DND-41 (cell line): ENCODE measurements around the gene KCNE5.
A peak's percentile ranks its signal among the peaks of the same experiment; 100 is the strongest.
"Not testable (repeated sequence)": the region's sequence is repeated elsewhere in the genome, so short reads cannot be mapped to it uniquely, and the experiment has no call there.

Experiments
- ATAC-seq: fragments of 200-7000 bp; cut with Tn5 transposase; 3 replicates; pipeline ENCODE4 v1.9.1; 2021; ENCODE audit warnings: low read depth; ENCODE audit not compliant: insufficient read depth
- DNase-seq: peaks from one replicate; pipeline ENCODE4 v3.0.0-alpha.2; 2020
- H2AFZ ChIP-seq: 2 replicates; pipeline ENCODE4 v1.6.0; 2012; ENCODE audit warnings: low read depth, low read length
- H3K27ac ChIP-seq: 2 replicates; pipeline ENCODE4 v1.5.1; 2012; ENCODE audit warnings: low read length, inconsistent platforms
- H3K27me3 ChIP-seq: fragments of 200-600 bp; sonication (generic); 2 replicates; pipeline ENCODE4 v1.6.0; 2012; ENCODE audit warnings: low read length, mild to moderate bottlenecking, inconsistent platforms; ENCODE audit not compliant: insufficient read depth, poor library complexity
- H3K36me3 ChIP-seq: 2 replicates; pipeline ENCODE4 v1.5.1; 2012; ENCODE audit warnings: low read length, inconsistent platforms; ENCODE audit not compliant: insufficient read depth
- H3K4me1 ChIP-seq: 2 replicates; pipeline ENCODE4 v1.5.1; 2012; ENCODE audit warnings: mild to moderate bottlenecking, low read length; ENCODE audit not compliant: insufficient read depth
- H3K4me2 ChIP-seq: 2 replicates; pipeline ENCODE4 v1.6.0; 2012; ENCODE audit warnings: mild to moderate bottlenecking, moderate library complexity, low read length, inconsistent platforms; ENCODE audit not compliant: insufficient read depth
- H3K4me3 ChIP-seq, 2 experiments: fragments of 200-600 bp in 1 of 2; shearing (Covaris generic) in 1 of 2; 2 replicates each; pipeline ENCODE4 v1.5.1; 2012 to 2016; ENCODE audit warnings: inconsistent platforms in 2 of 2, low read length in 2 of 2, mild to moderate bottlenecking in 2 of 2, low read depth in 1 of 2, moderate library complexity in 1 of 2
- H3K79me2 ChIP-seq: 2 replicates; pipeline ENCODE4 v1.6.0; 2012; ENCODE audit warnings: low read length, inconsistent platforms; ENCODE audit not compliant: insufficient read depth
- H3K9ac ChIP-seq: 2 replicates; pipeline ENCODE4 v1.6.0; 2012; ENCODE audit warnings: low read depth, mild to moderate bottlenecking, inconsistent platforms, low read length, moderate library complexity
- H3K9me3 ChIP-seq: 2 replicates; pipeline ENCODE4 v1.5.1; 2012; ENCODE audit warnings: low read length, moderate library complexity, mild to moderate bottlenecking, inconsistent platforms; ENCODE audit not compliant: insufficient read depth, severe bottlenecking
- H4K20me1 ChIP-seq: 2 replicates; pipeline ENCODE4 v1.6.0; 2012; ENCODE audit warnings: low read length; ENCODE audit not compliant: insufficient read depth
- EZH2 ChIP-seq: IDR thresholded peaks from 3 replicates; pipeline ENCODE4 v1.6.1; 2012; ENCODE audit warnings: borderline replicate concordance, low read depth, mild to moderate bottlenecking, moderate library complexity, low read length, inconsistent platforms; ENCODE audit not compliant: severe bottlenecking
- TF ChIP-seq, protein P1 (sequence below): IDR thresholded peaks from 2 replicates; pipeline ENCODE4 v1.5.1; 2012; ENCODE audit warnings: borderline replicate concordance, low read length, moderate library complexity, mild to moderate bottlenecking; ENCODE audit not compliant: poor library complexity, severe bottlenecking; ENCODE audit errors: extremely low read depth

KCNE5 gene

GRCh38 chrX:109638158-109638557 is 13.2 kb upstream of the KCNE5 start:
- Histone ChIP-seq H3K79me2 (no peaks in the 10 kb centered on the region), H3K27ac (no peak overlapping the region), H3K9me3 (no peaks in the 10 kb centered on the region), H3K27me3 (no peaks in the 10 kb centered on the region), H3K4me2 (no peak overlapping the region), H4K20me1 (no peaks in the 10 kb centered on the region), H3K9ac (no peak overlapping the region), H3K4me1 (no peaks in the 10 kb centered on the region), H3K36me3 (no peaks in the 10 kb centered on the region), H2AFZ (no peak overlapping the region), H3K4me3 (no peak overlapping the region)
- DNase-seq (no peak), ATAC-seq (no peak)
- TF ChIP-seq EZH2, result no peak
- TF ChIP-seq, protein P1, sequence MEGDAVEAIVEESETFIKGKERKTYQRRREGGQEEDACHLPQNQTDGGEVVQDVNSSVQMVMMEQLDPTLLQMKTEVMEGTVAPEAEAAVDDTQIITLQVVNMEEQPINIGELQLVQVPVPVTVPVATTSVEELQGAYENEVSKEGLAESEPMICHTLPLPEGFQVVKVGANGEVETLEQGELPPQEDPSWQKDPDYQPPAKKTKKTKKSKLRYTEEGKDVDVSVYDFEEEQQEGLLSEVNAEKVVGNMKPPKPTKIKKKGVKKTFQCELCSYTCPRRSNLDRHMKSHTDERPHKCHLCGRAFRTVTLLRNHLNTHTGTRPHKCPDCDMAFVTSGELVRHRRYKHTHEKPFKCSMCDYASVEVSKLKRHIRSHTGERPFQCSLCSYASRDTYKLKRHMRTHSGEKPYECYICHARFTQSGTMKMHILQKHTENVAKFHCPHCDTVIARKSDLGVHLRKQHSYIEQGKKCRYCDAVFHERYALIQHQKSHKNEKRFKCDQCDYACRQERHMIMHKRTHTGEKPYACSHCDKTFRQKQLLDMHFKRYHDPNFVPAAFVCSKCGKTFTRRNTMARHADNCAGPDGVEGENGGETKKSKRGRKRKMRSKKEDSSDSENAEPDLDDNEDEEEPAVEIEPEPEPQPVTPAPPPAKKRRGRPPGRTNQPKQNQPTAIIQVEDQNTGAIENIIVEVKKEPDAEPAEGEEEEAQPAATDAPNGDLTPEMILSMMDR, result no peak

GRCh38 chrX:109637477-109637876 is 12.5 kb upstream of the KCNE5 start:
- H3K4me3 ChIP-seq, H3K9ac ChIP-seq: not testable (repeated sequence)

DNA sequence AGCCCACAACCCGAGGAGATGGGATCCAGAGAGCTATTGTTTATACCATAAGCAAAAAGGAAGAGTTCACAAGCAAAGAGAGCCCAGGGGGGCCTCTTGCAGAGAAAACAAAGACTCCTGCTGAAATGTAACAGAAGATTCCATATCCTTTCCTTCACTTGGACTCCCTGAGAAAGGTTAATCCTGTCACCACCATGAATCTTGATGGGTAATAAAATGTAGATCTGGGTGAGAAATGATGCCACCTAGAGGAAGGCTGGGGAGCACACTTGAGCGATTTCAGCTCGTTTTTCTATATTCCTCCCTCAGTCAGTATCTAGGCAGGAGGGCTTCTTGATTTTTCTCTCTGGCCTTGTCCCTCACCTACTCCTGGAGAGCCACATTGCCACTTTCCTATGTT is 10.2 kb upstream of the KCNE5 start:
- Histone ChIP-seq H3K27me3 (no peaks in the 10 kb centered on the region), H3K27ac (no peak overlapping the region), H3K4me2 (no peak overlapping the region), H4K20me1 (no peaks in the 10 kb centered on the region), H3K4me3 (no peak overlapping the region), H3K4me1 (no peaks in the 10 kb centered on the region), H3K36me3 (no peaks in the 10 kb centered on the region), H3K9ac (no peak overlapping the region), H3K9me3 (no peaks in the 10 kb centered on the region), H2AFZ (no peak overlapping the region), H3K79me2 (no peaks in the 10 kb centered on the region)
- TF ChIP-seq, protein P1, result peak; percentile 61
- no peak for TF ChIP-seq EZH2
- ATAC-seq (0 out of 3 replicates have a peak, but pooled peaks have one; percentile 39), DNase-seq (no peak)

More at GRCh38 chrX:109637477-109637876, 12.5 kb upstream of the KCNE5 start:
- not testable (repeated sequence) for H3K9me3 ChIP-seq, H3K27ac ChIP-seq, DNase-seq, H3K27me3 ChIP-seq, ATAC-seq, H3K36me3 ChIP-seq, H3K79me2 ChIP-seq, H2AFZ ChIP-seq, H3K4me1 ChIP-seq, H3K4me2 ChIP-seq, H4K20me1 ChIP-seq

DNA sequence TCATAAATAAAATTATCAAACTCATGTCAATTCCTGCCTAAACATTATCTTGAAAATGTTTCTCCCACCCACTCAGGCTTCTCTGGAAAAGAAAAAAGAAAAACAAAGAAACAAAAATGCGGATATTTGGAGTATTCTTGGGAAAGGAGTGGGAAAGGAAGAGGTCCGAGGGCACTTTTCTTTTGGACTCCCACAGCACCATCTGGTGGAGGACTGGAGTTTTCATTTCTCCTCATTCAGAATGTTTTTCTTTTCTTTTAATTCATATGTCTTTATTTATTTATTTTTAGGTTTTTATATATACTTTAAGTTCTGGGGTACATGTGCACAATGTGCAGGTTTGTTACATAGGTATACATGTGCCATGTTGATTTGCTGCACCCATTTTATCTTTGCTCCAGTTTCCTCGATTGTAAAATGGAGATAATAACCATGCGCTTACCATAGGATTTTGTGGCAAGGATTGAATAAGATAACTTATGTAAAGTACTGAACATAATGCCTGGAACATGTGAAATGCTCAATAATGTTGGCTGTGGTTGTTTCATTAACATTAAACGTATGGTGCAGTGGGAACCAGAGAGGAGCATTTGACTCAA is 8.0 kb upstream of the KCNE5 start:
- no peak overlapping the region for H3K9ac ChIP-seq
- H3K27me3 ChIP-seq, result no peaks in the 10 kb centered on the region
- TF ChIP-seq, protein P1, result peak; percentile 34
- TF ChIP-seq EZH2, result no peak
- no peak overlapping the region for H3K4me2 ChIP-seq
- no peaks in the 10 kb centered on the region for H3K4me1 ChIP-seq
- DNase-seq, result no peak
- no peaks in the 10 kb centered on the region for H3K36me3 ChIP-seq
- H3K27ac ChIP-seq, result no peak overlapping the region
- H3K79me2 ChIP-seq, result no peaks in the 10 kb centered on the region
- H4K20me1 ChIP-seq, result no peaks in the 10 kb centered on the region
- H3K4me3 ChIP-seq, result no peak overlapping the region
- H2AFZ ChIP-seq, result no peak overlapping the region
- H3K9me3 ChIP-seq, result no peaks in the 10 kb centered on the region
- ATAC-seq, result no peak
